Neural progenitor cell (in vitro differentiated cells): ENCODE measurements around the gene HOXA5.
A peak's percentile ranks its signal among the peaks of the same experiment; 100 is the strongest.

Experiments used
- EZH2 ChIP-seq: fragments of 200-600 bp; sonication (generic); IDR thresholded peaks from 2 replicates; pipeline ENCODE4 v1.6.1; 2017; ENCODE audit warnings: antibody characterized with exemption, mild to moderate bottlenecking, moderate library complexity
- EZH2phosphoT487 ChIP-seq: fragments of 200-600 bp; sonication (generic); IDR thresholded peaks from 2 replicates; pipeline ENCODE4 v1.6.1; 2017; ENCODE audit warnings: antibody characterized with exemption
- TF ChIP-seq, protein P1 (sequence below): fragments of 200-600 bp; sonication (generic); IDR thresholded peaks from 2 replicates; pipeline ENCODE4 v1.5.1; 2017; ENCODE audit warnings: antibody characterized with exemption, mild to moderate bottlenecking

DNA sequence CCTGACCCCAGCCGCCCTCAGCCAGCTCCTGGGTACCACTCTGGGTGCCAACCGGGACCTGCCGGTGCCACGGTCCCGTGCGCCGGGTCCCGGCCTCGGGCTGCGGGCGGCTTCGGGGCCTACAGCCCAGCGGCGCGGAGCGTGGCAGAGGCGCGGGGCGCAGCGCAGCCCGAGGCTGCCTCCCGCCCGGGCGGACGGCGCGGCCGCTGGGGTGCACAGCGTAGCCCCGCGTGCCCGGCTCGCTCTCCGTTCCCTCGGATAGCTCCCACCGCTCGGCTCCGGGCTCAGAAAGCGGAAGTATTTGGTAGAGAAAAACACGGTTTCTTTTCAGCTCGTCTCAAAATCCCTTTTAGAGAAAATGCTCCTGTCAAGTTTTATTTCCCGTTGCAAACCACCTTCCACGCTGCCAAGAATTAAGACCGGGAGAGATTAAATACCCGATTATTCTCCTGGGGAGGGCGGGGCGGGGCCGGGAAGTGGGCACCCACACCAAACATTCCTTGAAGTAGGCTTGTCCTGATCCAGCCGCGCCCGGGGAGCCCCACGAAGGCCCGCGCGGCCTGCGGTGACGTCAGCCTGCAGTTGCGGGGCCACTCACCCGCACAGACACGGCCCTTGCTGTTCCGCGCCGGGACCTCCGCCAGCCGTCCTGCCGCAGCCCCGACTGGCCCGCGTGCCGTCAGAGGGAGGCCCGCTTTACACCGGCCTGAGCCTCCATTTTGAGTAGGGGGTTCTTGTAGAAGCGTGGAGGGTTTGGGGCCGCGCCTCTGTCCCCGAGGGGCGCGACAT lies 49.3 kb upstream of the HOXA5 start:
- TF ChIP-seq, protein P1, sequence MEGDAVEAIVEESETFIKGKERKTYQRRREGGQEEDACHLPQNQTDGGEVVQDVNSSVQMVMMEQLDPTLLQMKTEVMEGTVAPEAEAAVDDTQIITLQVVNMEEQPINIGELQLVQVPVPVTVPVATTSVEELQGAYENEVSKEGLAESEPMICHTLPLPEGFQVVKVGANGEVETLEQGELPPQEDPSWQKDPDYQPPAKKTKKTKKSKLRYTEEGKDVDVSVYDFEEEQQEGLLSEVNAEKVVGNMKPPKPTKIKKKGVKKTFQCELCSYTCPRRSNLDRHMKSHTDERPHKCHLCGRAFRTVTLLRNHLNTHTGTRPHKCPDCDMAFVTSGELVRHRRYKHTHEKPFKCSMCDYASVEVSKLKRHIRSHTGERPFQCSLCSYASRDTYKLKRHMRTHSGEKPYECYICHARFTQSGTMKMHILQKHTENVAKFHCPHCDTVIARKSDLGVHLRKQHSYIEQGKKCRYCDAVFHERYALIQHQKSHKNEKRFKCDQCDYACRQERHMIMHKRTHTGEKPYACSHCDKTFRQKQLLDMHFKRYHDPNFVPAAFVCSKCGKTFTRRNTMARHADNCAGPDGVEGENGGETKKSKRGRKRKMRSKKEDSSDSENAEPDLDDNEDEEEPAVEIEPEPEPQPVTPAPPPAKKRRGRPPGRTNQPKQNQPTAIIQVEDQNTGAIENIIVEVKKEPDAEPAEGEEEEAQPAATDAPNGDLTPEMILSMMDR: no peak
- TF ChIP-seq EZH2phosphoT487 (no peak), EZH2 (peak; percentile 35)
